Stimulated activated CD4-positive, alpha-beta T cell treated with anti-CD3 and anti-CD28 coated beads, Interleukin-4, amount 100 ng/mL, for 48 hours (primary cell): ENCODE results near the gene LALBA.
"Not testable (repeated sequence)": the region's sequence is repeated elsewhere in the genome, so short reads cannot be mapped to it uniquely, and the experiment has no call there.

Source experiments
- DNase-seq, 2 donors: peaks; one replicate each; pipeline ENCODE4 v3.0.0-alpha.2; 2020; ENCODE audit warnings: low read depth in 2 of 2

LALBA gene

DNA sequence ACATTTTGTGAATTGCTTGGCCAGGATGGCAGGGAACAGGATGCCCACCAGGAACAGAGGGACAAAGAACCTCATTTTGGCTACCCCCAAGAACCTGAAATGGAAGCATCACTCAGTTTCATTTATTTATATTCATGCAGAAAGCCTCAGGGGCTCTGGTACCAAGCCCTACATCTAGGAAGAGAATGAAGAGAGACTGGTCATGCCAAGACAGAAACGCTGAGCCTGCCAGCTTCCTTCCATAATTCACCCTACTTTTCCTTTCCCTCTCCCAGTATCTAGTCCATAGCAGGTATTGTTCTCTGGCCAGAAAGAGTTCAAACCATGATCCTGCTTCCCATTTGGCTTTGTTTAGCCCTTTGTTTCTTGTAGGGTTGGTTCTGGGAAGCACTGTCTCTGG, at the start of gene LALBA:
Gene LALBA, minus strand, starts transcription at position 101 of the 400 bp plus-strand sequence. Its CDS starts 26 bp downstream, at position 75.
- no peak for DNase-seq

DNA sequence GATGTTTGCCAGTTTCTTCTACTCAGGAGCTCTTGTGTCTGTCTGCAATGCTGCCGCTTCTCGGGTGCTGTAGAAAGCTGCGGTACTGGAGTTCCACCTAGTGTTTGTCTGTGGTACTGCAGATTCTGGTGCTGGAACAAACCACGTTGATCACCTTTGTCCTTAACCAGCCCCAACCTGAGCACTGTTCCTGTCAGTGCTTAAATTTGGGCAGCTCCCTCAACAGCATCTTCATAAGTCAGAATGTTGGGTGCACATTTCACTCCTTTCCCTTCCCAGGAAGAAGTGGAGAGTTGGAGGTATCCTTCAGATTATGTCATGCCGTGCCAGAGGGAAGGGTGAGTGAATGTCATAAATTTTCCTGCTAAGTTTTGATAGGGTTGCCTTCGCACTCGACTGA, 48.7 kb upstream of the LALBA start:
- DNase-seq: peak; percentile 58 to 64

DNA sequence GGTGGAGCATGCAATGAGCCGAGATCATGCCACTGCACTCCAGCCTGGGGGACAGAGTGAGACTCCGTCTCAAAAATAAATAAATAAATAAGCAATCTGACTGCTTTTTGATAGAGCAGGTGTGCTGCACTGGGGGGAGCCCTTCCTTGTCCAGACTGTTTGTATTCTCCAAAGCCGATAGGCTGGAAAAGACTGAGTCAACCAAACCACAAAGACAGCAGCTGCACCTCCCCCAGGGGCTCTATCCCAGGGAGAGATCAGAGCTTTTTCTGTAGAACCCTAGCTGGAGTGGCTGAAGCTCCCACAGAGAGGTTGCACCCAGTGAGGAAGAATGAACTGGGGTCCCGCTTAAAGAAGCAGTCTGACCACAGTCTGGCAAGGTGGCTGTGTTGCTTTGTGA, 45.8 kb upstream of the LALBA start:
- DNase-seq: no peak

DNA sequence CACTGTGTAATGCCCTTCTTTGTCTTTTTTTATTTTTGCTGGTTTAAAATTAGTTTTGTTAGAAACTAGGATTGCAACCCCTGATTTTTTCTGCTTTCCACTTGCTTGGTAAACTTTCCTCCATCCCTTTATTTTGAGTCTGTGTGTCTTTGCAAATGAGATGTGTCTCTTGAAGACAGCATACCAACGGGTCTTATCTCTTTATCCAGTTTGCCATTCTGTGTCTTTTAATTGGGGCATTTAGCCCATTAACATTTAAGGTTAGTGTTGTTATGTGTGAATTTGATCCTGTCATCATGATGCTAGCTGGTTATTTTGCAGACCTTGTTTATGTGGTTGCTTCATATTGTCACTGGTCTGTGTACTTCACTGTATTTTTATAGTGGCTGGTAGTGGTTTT, 43.5 kb upstream of the LALBA start:
- DNase-seq: no peak

DNA sequence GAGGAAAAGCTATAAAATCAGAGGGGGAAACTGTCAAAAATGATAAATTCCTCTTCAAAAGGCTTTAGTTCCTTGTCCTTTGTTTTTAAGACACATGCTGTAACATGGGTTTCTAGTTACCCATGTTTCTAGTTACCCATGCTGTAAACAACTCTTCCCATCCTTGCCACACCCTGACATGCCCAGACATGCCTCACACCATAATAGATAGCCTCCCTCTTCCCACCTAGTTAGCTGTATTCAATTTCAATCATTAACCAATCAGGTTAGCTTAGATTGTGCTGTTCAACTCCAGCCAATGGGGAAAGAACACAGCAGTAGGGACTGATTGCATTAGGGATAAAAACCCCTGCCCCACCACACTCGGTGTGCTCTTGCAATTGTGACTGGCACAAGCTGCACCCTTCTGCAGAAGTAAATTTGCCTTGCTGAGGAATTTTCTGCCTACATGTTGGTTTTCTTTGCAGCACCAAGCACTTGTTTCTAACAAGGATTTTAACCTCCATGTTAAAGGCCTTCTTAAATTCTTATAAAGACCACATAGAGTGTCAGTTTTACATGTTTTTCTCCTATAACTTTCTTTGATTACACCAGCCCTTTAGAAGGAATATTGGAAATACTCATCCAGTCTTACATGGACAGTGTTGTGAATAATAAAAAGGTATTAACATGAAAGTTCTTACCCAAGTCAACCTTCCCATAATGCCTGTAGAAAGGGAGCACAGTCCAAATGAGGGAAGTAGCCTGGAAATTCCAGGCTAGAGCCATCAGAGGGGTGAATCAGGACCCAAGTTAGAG, 32.5 kb upstream of the LALBA start:
- DNase-seq: no peak

- no peak for DNase-seq
Measured at GRCh38 chr12:48601013-48601756, 31.3 kb upstream of the LALBA start.

DNA sequence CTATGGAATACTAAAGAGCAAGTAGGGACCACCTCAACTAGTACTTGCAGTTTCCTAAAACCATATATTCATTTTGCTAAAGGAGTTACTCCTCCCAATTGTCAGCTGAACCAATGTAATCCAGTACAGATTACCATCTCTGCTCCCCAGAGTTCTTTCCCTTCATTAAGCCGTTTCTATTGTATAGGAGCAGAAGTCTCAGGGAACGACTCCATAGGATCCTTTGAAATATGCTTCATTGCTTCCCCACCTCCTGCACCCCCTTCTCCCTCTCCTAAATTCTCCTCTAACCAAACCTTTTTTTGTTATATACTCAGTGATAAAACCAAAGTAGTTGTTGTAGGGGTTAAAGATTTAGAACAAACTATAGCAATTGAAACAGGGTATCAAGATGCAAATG, 30.7 kb upstream of the LALBA start:
- DNase-seq: no peak

GRCh38 chr12:48592591-48593086, 22.8 kb upstream of the LALBA start:
- no peak for DNase-seq

- DNase-seq: no peak
Measured at GRCh38 chr12:48586361-48586760, 16.5 kb upstream of the LALBA start.

- DNase-seq: no peak
Measured at GRCh38 chr12:48583728-48584127, 13.9 kb upstream of the LALBA start.

DNA sequence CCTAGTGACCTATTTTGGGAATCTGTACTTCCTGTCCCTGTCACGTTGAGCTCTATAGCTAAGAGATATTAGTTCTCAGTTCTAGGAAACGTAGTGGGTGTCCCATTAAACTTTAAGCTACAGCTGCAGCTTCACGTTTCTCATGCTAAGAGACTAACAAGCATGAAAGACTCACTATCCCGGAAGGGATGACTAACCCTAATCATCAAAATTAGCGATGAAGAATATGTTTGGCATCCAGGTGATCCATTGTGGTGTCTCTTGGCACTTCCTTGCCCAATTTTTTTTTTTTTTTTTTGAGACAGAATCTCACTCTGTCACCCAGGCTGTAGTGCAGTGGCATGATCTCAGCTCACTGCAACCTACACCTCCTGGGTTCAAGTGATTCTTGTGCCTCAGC, 11.0 kb upstream of the LALBA start:
- DNase-seq: no peak

GRCh38 chr12:48572326-48572725, 2.5 kb upstream of the LALBA start:
- no peak for DNase-seq

DNA sequence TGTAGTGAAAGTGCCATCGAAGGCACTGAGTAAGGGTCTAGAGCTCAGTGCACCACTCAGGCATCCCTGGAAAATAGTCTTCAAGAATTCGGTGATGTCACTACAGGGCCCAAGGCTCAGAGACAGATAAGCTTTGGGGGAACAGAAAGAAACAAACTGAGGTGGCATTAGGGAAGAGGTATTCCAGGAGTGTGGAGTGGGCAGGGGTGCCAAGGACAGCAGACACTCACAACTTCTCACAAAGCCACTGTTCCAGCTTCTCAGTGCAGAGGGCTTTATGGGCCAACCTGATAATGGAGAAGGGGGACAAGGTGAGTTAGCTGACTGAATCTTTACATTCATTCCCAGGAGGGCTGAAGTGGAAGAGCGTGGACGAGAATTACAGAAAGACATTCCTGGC, 2.1 kb downstream of the LALBA start:
- no peak for DNase-seq

- DNase-seq: no peak
Measured at GRCh38 chr12:48557919-48558318, 11.9 kb downstream of the LALBA start.

GRCh38 chr12:48556631-48557030, 13.2 kb downstream of the LALBA start:
- DNase-seq: no peak

- peak in 1 of 2 donors; percentile 21 for DNase-seq
Measured at GRCh38 chr12:48553666-48554343, 16.0 kb downstream of the LALBA start.

GRCh38 chr12:48551636-48552035, 18.2 kb downstream of the LALBA start:
- not testable (repeated sequence) for DNase-seq

GRCh38 chr12:48547012-48547411, 22.8 kb downstream of the LALBA start:
- not testable (repeated sequence) for DNase-seq

GRCh38 chr12:48545833-48546469, 23.9 kb downstream of the LALBA start:
- no peak for DNase-seq

DNA sequence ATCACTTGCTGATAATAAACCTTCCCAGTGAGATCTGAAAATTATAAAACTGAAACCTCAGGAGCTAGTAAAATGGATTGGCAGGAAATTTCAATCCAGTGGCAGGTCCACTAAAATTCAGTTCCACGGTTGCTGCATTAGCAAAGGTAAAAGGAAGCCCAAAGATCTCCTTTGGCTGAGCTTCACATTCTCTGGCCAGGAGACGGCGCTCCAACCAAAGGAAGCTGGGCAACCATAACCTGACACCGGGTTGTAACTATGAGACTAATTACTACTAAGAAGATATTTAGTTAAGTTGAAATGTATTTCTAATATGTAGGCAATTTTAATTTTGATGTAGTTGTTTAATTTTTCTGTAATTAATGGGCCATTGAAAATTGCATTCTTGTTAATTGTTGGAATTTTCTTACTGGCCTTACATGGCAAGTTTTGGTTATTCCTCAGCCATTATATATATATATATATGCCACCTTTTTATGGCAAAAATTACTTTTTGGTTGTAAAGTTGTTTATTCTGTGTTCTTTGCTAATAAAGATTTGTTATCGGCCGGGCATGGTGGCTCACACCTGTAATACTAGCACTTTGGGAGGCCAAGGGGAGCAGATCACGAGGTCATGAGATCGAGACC, 27.4 kb downstream of the LALBA start:
- DNase-seq: peak; percentile 39 to 42

GRCh38 chr12:48536602-48537001, 33.2 kb downstream of the LALBA start:
- no peak for DNase-seq
